C4-2B (cell line): ENCODE measurements around the gene SLIT3.

Experiments used
- ZFX ChIP-seq: fragments of 450-650 bp; IDR thresholded peaks from 2 replicates; pipeline ENCODE4 v1.6.1; 2017
- TF ChIP-seq, protein P1 (sequence below): fragments of 450-650 bp; conservative IDR thresholded peaks from 2 replicates; pipeline ENCODE4 v1.5.1; 2017; ENCODE audit warnings: mild to moderate bottlenecking

- TF ChIP-seq, protein P1, sequence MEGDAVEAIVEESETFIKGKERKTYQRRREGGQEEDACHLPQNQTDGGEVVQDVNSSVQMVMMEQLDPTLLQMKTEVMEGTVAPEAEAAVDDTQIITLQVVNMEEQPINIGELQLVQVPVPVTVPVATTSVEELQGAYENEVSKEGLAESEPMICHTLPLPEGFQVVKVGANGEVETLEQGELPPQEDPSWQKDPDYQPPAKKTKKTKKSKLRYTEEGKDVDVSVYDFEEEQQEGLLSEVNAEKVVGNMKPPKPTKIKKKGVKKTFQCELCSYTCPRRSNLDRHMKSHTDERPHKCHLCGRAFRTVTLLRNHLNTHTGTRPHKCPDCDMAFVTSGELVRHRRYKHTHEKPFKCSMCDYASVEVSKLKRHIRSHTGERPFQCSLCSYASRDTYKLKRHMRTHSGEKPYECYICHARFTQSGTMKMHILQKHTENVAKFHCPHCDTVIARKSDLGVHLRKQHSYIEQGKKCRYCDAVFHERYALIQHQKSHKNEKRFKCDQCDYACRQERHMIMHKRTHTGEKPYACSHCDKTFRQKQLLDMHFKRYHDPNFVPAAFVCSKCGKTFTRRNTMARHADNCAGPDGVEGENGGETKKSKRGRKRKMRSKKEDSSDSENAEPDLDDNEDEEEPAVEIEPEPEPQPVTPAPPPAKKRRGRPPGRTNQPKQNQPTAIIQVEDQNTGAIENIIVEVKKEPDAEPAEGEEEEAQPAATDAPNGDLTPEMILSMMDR = no peak
- TF ChIP-seq ZFX = no peak
Observed at GRCh38 chr5:169283887-169284286, 17.1 kb downstream of the SLIT3 start.
